NCI-H1436 treated with DMSO at 0.1 percent for 48 hours (cell line): ENCODE data around the gene COG2.
"Not testable (repeated sequence)": the region's sequence is repeated elsewhere in the genome, so short reads cannot be mapped to it uniquely, and the experiment has no call there.

Experiments
- DNase-seq: peaks from one replicate; lab custom pipeline; 2025; lab: John Stamatoyannopoulos, UW

COG2 gene

DNA sequence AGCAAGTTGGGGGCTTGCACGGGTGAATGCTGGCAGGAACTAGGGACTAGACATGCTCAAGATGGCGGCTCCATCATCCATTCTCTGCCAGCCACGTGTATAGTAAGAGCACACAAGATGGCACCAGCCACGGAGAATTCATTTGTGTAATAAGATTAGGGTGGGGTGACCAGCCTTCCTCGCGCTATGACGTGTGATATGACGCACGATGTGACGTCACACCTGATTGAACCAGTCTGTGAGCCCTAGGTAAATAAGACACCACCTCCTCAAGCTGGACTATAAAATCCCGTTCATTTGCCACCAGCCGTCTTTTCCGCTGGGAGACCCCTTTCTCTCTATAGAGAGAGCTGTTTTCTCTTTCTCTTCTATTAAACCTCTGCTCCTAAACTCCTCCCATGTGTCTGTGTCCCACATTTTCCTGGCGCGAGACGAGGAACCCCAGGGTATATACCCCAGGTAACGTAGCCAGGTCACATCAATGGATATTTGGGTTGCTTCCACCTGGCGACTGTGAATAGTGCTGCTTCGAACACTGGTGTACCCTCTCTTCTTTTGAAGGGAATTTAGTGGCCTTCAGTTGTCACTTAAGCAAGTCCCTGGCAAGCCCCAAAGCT lies 18.1 kb upstream of the COG2 start:
- DNase-seq = no peak

DNA sequence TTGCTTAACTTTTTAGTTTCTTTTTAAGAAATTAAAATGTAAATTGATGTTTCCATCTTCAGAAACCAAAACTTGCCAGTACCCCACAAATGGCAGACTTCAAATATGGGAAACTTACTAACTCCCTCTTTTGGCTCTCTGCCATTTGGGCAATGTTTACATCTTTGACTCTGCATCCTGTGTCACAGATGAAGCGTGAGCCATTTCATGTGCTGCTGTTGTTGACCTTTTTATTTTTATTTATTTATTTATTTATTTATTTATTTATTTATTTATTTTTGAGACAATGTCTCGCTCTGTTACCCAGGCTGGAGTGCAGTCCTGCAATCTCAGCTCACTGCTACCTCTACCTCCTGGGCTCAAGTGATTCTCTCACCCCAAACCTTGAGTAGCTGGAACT lies 16.0 kb upstream of the COG2 start:
- DNase-seq = no peak

DNA sequence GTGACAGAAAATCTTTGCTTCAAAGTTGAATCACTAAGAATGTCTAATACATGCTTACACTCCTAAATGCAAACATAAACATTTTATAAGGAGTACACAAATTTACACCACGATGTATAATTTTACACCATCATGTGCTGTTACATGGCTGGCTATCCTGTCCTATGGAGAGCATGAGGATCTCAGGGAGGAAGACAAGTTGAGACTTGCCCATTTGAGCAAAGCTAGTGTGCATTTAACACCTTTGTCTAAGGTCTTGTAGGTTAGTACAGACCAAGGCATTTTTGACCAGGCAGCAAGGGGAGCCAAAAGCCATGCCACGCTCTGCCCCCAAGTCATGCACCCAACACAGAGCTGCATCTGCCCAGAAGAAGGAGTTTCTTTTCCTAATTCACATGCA lies 14.5 kb upstream of the COG2 start:
- DNase-seq = no peak

DNA sequence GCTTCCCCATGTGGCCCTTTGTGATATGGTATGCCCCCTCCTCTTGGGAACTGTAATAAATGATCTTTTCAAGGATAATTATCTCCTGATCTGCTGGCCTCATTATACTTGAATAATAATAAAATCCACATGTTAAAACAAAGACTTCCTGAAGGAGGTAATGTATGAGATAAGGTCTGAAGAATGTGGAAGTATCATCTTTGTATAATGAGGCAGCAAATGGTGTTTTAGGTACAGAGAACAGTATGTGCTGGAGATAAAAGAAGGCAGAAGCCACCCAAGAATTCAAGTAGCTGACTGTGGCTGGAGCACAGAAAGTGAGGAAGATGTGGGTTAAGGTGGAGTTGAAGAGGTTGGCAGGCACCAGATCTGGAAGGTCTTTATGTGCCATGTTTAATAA lies 12.8 kb upstream of the COG2 start:
- DNase-seq = no peak

DNA sequence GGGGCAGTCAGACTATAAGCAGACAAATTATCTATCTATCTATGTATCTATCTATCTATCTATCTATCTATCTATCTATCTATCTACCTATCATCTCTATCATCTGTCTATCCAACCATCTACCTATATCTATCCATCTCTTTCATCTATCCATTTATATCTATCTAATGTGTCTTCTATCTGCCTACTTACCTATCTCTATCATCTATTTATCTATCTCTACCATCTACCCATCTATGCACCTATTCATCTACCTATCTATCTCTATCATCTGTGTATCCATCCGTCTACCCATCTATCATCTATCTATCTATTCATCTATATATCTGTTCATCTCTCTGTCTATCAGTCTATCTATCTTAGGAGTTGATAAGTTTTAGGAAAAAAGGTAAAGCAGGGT lies 10.8 kb upstream of the COG2 start:
- DNase-seq = no peak

DNA sequence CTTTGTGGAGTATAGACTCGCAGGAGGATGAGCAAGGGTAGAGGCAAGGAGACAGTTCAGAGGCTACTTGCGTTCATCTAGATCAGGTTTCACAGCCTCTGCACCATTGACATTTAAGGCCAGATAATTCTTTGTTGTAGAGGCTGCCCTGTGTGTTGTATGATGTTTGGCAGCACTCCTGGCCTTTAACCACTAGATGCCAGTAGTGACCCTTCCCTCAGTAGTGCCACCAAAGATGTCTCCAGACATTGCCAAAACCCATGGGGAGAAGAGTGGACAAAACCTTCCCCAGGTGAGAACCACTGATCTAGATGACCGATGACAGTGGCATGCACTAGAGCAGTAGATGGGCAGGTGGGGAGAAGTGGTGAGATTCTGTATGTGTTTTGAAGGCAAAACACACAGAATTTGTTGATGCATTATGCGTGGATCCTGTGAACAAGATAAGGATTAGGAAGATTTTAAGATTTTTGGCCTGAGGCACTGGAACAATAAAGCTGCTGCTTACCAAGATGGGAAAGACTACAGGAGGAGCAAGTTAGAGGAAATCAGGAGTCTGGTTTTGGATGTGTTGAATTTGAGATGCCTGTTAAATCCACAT lies 9.9 kb upstream of the COG2 start:
- no peak for DNase-seq

DNA sequence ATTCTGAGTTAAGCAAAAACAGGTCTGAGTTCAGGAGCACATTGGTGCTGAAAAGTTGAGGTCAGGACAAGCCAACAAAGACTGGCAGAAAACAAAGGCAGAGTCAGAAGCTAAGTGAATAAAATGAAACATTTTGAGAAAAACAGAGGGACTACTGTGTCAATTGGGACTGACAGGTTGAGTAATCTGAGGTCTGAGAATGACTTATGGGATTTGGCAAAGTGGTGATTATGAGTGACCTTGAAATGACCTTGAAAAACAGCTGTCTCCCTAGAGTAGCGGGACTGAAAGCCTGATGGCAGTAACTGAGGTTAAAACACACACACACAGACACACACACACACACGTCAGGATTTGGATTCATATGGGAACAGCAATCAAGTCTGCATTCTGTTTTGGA lies 8.8 kb upstream of the COG2 start:
- DNase-seq = no peak

DNA sequence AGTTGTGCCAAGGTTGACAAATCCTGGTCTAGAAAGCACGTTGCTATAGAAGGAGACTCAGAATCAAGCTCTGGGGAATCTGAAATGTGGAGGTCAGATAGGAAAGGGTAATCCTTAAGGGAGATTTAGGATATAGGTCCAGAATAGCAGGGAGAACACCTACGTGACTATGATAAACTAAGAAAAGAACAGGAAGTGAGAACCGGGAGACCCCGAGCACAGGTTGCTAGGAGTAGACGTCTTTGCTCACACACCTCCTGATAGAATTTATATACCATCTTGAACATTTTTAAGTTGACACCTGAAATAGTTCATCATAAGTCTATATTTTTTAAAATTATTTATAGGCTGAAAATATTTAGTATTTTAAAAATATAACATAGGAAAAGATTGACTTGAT lies 7.9 kb upstream of the COG2 start:
- DNase-seq = no peak

DNA sequence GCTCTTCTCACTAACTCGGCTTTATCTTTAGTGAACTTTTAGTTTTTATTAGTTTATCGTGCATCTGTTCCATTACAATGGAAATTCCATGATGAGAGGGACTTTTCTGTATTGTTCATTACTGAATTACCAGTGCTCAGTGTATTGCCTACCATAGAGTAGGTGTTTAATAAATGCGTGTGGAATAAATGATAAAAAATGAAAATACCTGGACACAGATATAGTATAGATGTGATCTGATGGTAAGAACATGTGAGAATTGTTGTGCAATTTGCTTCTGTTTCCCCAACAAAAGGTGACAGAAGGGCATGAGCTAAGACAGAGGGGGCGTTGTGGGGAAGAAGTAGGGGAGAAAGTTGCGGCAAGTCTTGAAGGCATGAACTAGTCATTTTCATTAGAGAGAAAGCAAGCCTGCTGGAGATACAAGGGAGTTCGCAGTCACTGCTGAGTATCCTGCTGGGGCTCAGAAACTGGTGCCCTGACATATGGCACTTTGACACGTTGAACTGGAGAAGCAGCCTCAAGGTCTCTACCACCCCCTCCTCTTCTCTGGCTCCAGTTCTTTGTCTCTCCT lies 5.6 kb upstream of the COG2 start:
- DNase-seq = no peak

DNA sequence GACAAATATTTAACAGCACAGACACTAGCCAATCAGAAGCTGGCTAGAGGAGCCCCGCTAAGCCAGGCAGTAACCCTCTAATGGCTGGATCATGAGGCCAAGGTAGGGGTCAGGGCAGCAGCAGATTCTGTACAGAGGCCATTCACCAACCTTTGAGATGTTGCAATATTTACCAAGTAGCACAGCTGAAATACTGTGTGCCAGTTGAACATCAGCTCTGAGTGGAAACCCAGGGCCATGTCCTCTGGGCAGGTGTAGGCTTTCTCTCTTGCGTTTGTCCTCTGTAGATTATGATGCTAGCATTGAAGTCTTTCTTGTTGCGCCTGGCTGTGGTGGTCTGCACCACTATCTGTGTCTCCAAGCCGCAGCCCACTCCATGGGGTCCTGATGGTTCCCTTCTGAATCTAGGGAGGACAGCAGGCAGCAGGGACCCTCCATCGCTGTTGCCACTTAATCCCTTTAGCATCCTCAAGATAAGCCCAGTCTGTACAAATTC lies 2.5 kb upstream of the COG2 start:
- DNase-seq = no peak

DNA sequence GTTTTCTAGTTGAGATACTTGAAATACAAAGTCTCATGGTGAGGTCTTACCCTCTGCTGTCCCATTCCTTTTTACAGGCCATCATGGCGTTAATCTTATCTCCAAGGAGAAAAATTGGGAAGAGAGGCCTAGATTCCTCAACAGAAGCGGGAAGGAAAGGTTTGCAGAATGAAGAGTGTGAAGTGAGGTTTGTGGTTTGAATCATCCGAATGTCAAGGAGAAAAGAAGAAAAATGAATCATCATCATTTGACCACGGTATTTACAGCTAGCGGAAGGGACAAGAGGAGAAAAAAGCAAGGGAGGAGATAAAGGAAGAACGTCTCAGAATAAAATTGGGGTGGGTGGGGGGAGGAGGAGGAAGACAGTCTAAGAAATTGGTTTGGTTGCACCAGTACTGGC lies 935 bp upstream of the COG2 start:
- no peak for DNase-seq

DNA sequence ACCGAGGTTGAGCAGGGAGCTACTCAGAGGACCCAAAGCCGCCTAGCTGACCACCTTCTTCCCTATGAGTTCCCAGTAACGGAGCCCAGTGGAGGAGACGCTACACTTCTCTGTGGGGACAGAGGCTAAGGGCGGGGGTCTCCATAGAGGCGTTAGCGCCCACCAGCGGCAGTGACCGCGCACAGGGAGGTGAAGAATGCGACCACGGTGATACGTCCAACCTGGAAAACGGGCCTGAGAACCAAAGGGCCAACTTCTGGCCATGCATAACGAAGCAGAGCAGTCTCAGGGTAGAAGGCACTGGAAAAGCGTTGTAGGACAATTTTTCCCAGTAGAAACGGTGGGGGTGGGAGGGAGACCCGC lies 400 bp upstream of the COG2 start:
- DNase-seq = no peak

DNA sequence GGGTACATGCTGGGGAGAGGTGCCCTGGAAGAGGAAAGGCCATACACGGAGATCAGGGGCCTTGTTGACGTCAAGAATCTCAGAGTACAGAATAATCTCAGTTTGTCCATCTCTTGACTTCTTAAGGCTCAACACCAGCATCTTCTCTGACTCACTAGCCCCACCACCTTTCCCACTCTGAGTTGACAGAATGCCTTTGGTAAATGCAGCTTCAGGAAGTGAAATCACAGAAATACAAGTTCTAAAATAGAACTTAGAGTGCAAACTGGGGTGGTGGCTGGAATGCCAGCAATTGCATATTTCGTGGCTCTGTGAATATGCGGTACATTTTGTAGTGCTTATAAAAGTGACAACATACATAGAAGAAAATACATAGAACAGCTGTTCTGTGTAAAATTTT lies 1.6 kb downstream of the COG2 start:
- no peak for DNase-seq

DNA sequence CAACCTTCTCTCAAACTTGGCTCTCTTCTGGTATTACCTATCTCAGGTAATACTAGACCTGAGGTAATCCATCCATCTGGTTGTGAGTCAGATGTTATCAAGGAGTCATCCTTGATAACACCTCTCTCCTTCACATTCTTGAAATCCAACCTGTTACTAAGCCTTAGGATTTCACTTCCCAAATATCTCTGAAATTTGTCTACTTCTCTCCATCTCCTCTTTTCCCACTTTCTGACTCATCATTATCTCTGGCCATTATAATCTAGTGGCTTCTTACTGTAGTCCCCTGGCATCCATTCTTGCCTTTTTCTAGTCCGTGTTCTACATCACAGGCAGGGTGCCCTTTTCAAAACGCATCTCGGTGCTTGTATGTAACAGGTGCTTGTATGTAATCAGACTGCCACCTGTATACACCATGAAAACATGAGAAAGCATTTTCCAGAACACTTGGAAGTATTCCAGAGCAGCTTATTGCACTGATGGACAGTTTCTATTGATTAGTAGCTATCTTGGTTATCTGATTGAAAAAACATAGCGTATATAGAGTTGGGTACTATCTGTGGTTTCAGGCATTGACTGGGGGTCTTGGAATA lies 4.5 kb downstream of the COG2 start:
- no peak for DNase-seq

DNA sequence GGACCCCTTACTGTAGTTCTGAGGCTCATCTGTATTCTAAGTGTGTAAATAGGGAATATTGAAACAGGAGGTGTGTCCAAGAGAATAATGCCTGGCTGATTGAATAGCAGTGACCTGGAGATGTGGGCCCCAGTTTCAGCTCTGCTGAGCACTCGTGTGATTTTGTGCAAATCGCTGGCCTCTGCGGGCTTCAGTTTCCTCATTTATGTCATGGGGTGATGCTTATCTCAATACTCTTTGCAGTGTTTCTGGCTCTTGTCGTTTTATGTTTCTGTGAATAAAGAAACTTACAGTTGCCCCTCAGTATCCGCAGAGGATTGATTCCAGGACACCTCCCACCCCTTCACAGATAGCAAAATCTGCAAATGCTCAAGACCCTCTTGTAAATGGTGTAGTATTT lies 5.0 kb downstream of the COG2 start:
- no peak for DNase-seq

DNA sequence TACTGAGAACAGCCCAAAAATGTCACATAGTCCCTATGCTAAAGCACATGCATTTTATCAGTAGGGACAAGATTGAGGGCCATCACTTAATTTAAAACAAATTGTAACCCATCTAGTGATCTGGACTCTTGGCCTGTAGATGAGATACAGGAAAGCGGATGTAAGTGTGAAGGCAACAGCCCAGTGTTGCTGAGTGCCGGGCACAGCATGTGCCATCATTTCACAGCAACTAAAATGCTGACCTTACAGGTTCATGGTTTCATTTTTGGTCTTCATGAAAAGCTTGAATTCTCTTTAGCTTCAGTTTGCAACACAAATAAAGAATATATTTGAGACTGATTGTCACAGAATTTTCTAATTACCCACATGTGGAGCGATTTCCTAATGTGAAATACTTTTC lies 5.8 kb downstream of the COG2 start:
- DNase-seq = no peak

DNA sequence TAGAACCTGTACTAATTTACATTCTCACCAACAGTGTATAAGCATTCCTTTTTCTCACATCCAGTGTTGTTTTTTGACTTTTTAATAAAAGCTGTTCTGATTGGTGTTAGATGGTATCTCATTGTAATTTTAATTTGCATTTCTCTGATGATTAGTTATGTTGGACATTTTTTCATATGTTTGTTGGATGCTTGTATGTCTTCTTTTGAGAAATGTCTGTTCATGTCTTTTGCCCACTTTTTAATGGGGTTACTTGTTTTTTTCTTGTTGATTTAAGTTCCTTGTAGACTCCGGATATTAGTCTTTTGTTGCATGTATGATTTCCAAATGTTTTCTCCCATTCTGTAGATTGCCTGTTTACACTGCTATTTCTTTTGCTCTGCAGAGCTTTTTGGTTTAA lies 8.0 kb downstream of the COG2 start:
- no peak for DNase-seq

DNA sequence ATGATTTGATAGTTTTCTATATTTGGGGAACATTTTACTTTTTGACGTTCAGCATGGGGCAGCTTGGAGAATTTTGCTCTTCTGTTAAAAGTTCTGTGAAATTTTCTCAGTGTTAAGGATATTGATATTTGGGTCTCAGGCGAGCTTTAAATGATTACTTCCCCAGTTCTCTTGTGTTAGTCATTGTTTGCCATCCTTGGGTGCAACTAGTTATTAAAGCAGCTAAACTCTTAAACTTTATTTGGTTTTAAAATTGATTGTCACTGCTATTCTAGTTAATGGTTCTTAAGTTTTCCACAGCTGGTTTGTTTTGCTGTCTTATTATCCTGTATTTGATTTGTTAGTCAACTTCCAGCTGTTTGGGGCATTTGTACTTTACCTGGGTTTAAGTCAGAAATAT lies 9.0 kb downstream of the COG2 start:
- DNase-seq = no peak

DNA sequence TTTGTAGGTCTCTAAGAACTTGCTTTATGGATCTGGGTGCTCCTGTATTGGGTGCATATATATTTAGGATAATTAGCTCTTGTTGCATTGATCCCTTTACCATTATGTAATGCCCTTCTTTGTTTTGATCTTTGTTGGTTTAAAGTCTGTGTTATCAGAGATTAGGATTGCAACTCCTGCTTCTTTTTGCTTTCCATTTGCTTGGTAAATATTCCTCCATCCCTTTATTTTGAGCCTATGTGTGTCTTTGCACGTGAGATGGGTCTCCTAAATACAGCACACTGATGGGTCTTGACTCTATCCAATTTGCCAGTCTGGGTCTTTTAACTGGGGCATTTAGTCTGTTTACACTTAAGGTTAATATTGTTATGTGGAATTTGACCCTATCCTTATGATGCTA lies 14.4 kb downstream of the COG2 start:
- not testable (repeated sequence) for DNase-seq

DNA sequence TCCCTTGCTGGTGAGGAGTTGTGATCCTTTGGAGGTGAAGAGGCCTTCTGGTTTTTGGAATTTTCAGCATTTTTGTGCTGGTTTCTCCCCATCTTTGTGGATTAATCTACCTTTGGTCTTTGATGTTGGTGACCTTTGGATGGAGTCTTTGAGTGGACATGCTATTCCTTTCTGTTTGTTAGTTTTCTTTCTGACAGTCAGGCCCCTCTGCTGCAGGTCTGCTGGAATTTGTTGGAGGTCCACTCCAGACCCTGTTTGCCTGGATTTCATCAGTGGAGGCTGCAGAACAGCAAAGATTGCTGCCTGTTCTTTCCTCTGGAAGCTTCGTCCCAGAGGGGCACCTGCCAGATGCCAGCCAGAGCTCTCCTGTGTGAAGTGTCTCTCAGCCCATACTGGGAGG lies 15.8 kb downstream of the COG2 start:
- DNase-seq = not testable (repeated sequence)

DNA sequence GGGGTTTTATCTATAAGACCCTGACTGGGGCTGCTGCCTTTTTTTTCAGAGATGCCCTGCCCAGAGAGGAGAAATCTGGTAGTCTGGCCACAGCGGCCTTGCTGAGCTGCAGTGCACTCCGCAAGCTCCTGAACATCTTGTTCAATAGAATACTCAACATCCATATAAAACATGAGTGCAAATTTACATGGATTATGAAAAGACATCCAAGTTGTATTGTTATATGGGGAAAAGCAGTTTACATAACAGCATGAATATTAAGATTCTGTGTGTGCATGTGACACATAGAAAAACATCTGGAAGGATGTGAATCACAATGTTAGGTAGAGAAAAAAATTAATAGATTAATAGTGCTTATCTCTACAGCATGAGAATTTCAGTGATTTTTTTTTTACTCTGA lies 16.4 kb downstream of the COG2 start:
- DNase-seq = no peak

DNA sequence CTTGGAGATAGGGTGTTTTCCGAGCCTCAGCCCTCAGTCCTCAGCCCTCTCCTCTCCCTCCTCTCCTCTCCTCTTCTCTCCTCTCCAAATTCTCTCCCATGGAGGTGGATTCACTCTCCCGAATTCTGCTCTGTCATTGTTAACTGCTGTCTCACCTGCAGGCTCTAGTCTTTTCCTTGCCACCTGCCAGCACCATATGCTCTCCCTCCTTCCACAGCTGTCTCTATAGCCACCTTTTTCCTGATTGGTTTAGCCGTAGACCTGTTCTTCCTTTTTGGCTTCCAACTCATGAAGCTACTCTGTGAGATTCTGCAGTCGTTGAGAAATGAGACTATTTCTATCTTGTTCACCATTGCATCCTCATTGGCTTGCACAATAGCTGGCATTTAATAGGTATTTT lies 19.7 kb downstream of the COG2 start:
- DNase-seq = no peak

DNA sequence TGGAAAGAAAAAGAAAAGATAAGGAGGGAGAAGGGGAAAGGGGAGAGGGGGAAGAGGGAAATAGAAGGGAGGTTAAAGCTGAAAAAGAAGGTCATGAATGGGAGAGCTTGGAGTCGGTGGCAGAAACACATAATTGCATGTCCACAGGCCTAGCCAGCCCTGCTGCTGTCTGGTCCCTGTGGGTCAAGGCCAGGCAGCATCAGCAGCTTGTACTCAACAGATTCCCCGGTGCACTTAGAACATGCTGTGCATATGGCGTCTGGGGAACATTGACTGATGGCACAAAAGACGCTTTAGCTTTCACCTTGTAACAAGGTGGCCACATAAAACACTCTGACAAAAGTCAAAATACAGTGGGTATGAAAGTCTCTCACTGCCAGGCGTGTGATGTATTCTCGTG lies 25.9 kb downstream of the COG2 start:
- DNase-seq = no peak

DNA sequence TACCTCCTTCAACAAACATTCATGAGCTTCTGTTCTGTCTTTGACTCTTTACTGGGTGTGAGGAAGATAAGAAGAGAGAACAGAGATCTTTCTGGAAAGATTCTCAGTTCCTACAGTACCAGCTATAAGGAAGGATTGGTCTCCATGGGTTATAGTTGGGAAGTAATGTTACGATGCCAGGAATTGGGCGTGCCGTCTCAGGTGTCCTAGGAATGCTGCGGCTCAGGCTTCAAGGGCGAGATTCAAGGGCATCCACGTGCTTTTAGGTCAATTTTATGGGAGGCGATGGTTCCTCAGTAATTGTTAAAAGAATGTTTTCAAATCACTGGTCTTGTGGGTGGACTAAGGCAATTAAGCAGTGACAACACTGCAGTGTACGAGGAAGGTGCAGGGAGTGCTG lies 27.3 kb downstream of the COG2 start:
- no peak for DNase-seq
